ENCODE data around the gene LRRC37B.

GRCh38 chr17:32015245-32016013 is 8.2 kb downstream of the LRRC37B start:
- TF ChIP-seq CTCF (IDR thresholded peaks at IDR 0.05; ENCODE audit: poor library complexity, severe bottlenecking) (no peak), TAF1 (IDR thresholded peaks at IDR 0.05; ENCODE audit: low read depth) (no peak), EP300 (conservative IDR thresholded peaks at IDR 0.05; ENCODE audit: poor library complexity, severe bottlenecking) (no peak), REST (IDR thresholded peaks at IDR 0.05; ENCODE audit: borderline replicate concordance) (no peak), POLR2AphosphoS5 (IDR thresholded peaks at IDR 0.05) (no peak), RAD21 (conservative IDR thresholded peaks at IDR 0.05) (no peak)
